A549 treated with DMSO at 1 μM for 4 hours (cell line): ENCODE measurements around the gene FKRP. TPM values are rescaled to one million over a fixed set of nuclear protein-coding genes. Genes with fewer than 3 reads are reported as not detected.

ENCODE experiments used
- total RNA-seq: library from RNA; stranded (reverse); fragments of 200-300 nt; extraction: Qiagen RNA extraction; gene quantifications from 5 replicates; pipeline ENCODE4 v1.2.3, GENCODE V29; 2022; ENCODE audit warnings: low read depth

Gene FKRP
- total RNA-seq, result 19.5 to 24.1 TPM (median 21.8 TPM) in 5 replicates

GRCh38 chr19:46745521-46746280 is at the start of gene FKRP:
Gene FKRP (plus strand): TSS chr19:46746057. CDS start chr19:46755451, 9,394 bp downstream.

GRCh38 chr19:46717034-46717715 is 28.7 kb upstream of the FKRP start, which contains the start of gene PRKD2:
Gene PRKD2 (minus strand): TSS chr19:46717114. CDS start chr19:46716370, 744 bp downstream.

GRCh38 chr19:46746281-46747057 is 612 bp downstream of the FKRP start, which contains the start of gene STRN4:
Gene STRN4 (minus strand): TSS chr19:46746450. CDS start chr19:46746430, 20 bp downstream.

GRCh38 chr19:46788262-46788967 is 42.6 kb downstream of the FKRP start, which contains the start of gene SLC1A5:
Gene SLC1A5 (minus strand): TSS chr19:46788594. CDS start chr19:46787965, 629 bp downstream.

Other genes starting within 250 kb of the FKRP start
- gene CALM3, start 144.7 kb upstream of the FKRP start, total RNA-seq, result 190 to 272 TPM (median 235 TPM) in 5 replicates
- 0.05 to 0.10 TPM (median 0.08 TPM) in 3 of 5 replicates, not detected in the others for gene PTGIR, start 121.0 kb upstream of the FKRP start, total RNA-seq
- gene GNG8, start 109.9 kb upstream of the FKRP start, total RNA-seq, result not detected in 5 replicates
- 0.27 to 0.49 TPM (median 0.32 TPM) in 5 replicates for gene DACT3, start 84.9 kb upstream of the FKRP start, total RNA-seq
- 27.0 to 34.5 TPM (median 30.5 TPM) in 5 replicates for gene PRKD2, start 28.9 kb upstream of the FKRP start, total RNA-seq
- gene STRN4, start 393 bp downstream of the FKRP start, total RNA-seq, result 77.3 to 91.9 TPM (median 81.9 TPM) in 5 replicates
- 247 to 297 TPM (median 272 TPM) in 5 replicates for gene SLC1A5, start 42.5 kb downstream of the FKRP start, total RNA-seq
- 246 to 308 TPM (median 280 TPM) in 5 replicates for gene AP2S1, start 104.8 kb downstream of the FKRP start, total RNA-seq
- 26.0 to 34.4 TPM (median 32.7 TPM) in 5 replicates for gene ARHGAP35, start 114.9 kb downstream of the FKRP start, total RNA-seq